Measurements from ENCODE around the gene EGLN1.
"Not testable (repeated sequence)": the region's sequence is repeated elsewhere in the genome, so short reads cannot be mapped to it uniquely, and the experiment has no call there.

The EGLN1 gene

GRCh38 chr1:231421971-231422797, at the start of gene EGLN1:
EGLN1 (minus strand) TSS chr1:231422287; CDS start chr1:231421888, 399 bp downstream.
- Mint-ChIP-seq H3K36me3 (peaks cover 3% of the 10 kb centered on the region), H3K27me3 (no peaks in the 10 kb centered on the region), H3K27ac (peak within 1 kb of the TSS; percentile 95), H3K4me1 (ENCODE audit: low read depth) (peaks cover 44% of the 10 kb centered on the region), H3K4me3 (peak within 1 kb of the TSS; percentile 94), H3K9me3 (ENCODE audit: low read depth) (no peaks in the 10 kb centered on the region)

GRCh38 chr1:231471500-231471899, 49.4 kb upstream of the EGLN1 start:
- H3K27me3 Mint-ChIP-seq, result peaks cover 25% of the 10 kb centered on the region
- not testable (repeated sequence) for H3K27ac Mint-ChIP-seq; H3K36me3 Mint-ChIP-seq; H3K4me1 Mint-ChIP-seq (ENCODE audit: low read depth); H3K4me3 Mint-ChIP-seq; H3K9me3 Mint-ChIP-seq (ENCODE audit: low read depth)

GRCh38 chr1:231471027-231471426, 48.9 kb upstream of the EGLN1 start:
- H3K4me1 Mint-ChIP-seq (ENCODE audit: low read depth); H3K27ac Mint-ChIP-seq; H3K4me3 Mint-ChIP-seq; H3K9me3 Mint-ChIP-seq (ENCODE audit: low read depth); H3K36me3 Mint-ChIP-seq: not testable (repeated sequence)
- peaks cover 27% of the 10 kb centered on the region for H3K27me3 Mint-ChIP-seq

GRCh38 chr1:231467986-231468385, 45.9 kb upstream of the EGLN1 start:
- Mint-ChIP-seq H3K9me3 (ENCODE audit: low read depth) (peaks cover 15% of the 10 kb centered on the region), H3K36me3 (peaks cover 6% of the 10 kb centered on the region), H3K4me3 (no peak overlapping the region), H3K27me3 (peaks cover 32% of the 10 kb centered on the region), H3K4me1 (ENCODE audit: low read depth) (peaks cover 14% of the 10 kb centered on the region), H3K27ac (no peak overlapping the region)

GRCh38 chr1:231465051-231465450, 43.0 kb upstream of the EGLN1 start:
- Mint-ChIP-seq H3K36me3 (peaks cover 6% of the 10 kb centered on the region), H3K4me1 (ENCODE audit: low read depth) (peaks cover 27% of the 10 kb centered on the region), H3K4me3 (no peak overlapping the region), H3K27me3 (peaks cover 46% of the 10 kb centered on the region), H3K27ac (no peak overlapping the region), H3K9me3 (ENCODE audit: low read depth) (peaks cover 20% of the 10 kb centered on the region)

- Mint-ChIP-seq H3K4me1 (ENCODE audit: low read depth) (peaks cover 32% of the 10 kb centered on the region), H3K27me3 (peaks cover 48% of the 10 kb centered on the region), H3K4me3 (no peak overlapping the region), H3K36me3 (peaks cover 6% of the 10 kb centered on the region), H3K9me3 (ENCODE audit: low read depth) (peaks cover 20% of the 10 kb centered on the region), H3K27ac (no peak overlapping the region)
Observed at GRCh38 chr1:231463541-231463940, 41.5 kb upstream of the EGLN1 start.

GRCh38 chr1:231460614-231461013, 38.5 kb upstream of the EGLN1 start:
- no peak overlapping the region for H3K4me3 Mint-ChIP-seq
- H3K9me3 Mint-ChIP-seq (ENCODE audit: low read depth), result peaks cover 19% of the 10 kb centered on the region
- H3K4me1 Mint-ChIP-seq (ENCODE audit: low read depth), result peaks cover 32% of the 10 kb centered on the region
- H3K36me3 Mint-ChIP-seq, result peaks cover 4% of the 10 kb centered on the region
- peaks cover 59% of the 10 kb centered on the region for H3K27me3 Mint-ChIP-seq
- H3K27ac Mint-ChIP-seq, result peak overlapping the region; percentile 8

- H3K9me3 Mint-ChIP-seq (ENCODE audit: low read depth), result peaks cover 13% of the 10 kb centered on the region
- not testable (repeated sequence) for H3K4me3 Mint-ChIP-seq, H3K27ac Mint-ChIP-seq, H3K36me3 Mint-ChIP-seq
- H3K27me3 Mint-ChIP-seq, result peaks cover 61% of the 10 kb centered on the region
- H3K4me1 Mint-ChIP-seq (ENCODE audit: low read depth), result peaks cover 22% of the 10 kb centered on the region
Observed at GRCh38 chr1:231459438-231459837, 37.4 kb upstream of the EGLN1 start.

- H3K27ac Mint-ChIP-seq; H3K36me3 Mint-ChIP-seq; H3K9me3 Mint-ChIP-seq (ENCODE audit: low read depth); H3K4me3 Mint-ChIP-seq: not testable (repeated sequence)
- Mint-ChIP-seq H3K4me1 (ENCODE audit: low read depth) (peaks cover 18% of the 10 kb centered on the region), H3K27me3 (peaks cover 54% of the 10 kb centered on the region)
Observed at GRCh38 chr1:231457956-231458355, 35.9 kb upstream of the EGLN1 start.

- not testable (repeated sequence) for H3K9me3 Mint-ChIP-seq (ENCODE audit: low read depth); H3K4me3 Mint-ChIP-seq; H3K36me3 Mint-ChIP-seq; H3K27ac Mint-ChIP-seq; H3K4me1 Mint-ChIP-seq (ENCODE audit: low read depth)
- peaks cover 41% of the 10 kb centered on the region for H3K27me3 Mint-ChIP-seq
Observed at GRCh38 chr1:231454133-231454532, 32.0 kb upstream of the EGLN1 start.

GRCh38 chr1:231446138-231446537, 24.1 kb upstream of the EGLN1 start:
- Mint-ChIP-seq H3K4me1 (ENCODE audit: low read depth) (no peaks in the 10 kb centered on the region), H3K4me3 (no peak overlapping the region), H3K36me3 (peaks cover 15% of the 10 kb centered on the region), H3K27ac (no peak overlapping the region), H3K27me3 (peaks cover 23% of the 10 kb centered on the region), H3K9me3 (ENCODE audit: low read depth) (peaks cover 14% of the 10 kb centered on the region)

GRCh38 chr1:231444059-231444458, 22.0 kb upstream of the EGLN1 start:
- H3K4me3 Mint-ChIP-seq, result no peak overlapping the region
- H3K4me1 Mint-ChIP-seq (ENCODE audit: low read depth), result no peaks in the 10 kb centered on the region
- no peak overlapping the region for H3K27ac Mint-ChIP-seq
- H3K36me3 Mint-ChIP-seq, result peaks cover 11% of the 10 kb centered on the region
- H3K27me3 Mint-ChIP-seq, result peaks cover 25% of the 10 kb centered on the region
- peaks cover 10% of the 10 kb centered on the region for H3K9me3 Mint-ChIP-seq (ENCODE audit: low read depth)

GRCh38 chr1:231443363-231443762, 21.3 kb upstream of the EGLN1 start:
- Mint-ChIP-seq H3K27me3 (peaks cover 25% of the 10 kb centered on the region), H3K36me3 (peaks cover 11% of the 10 kb centered on the region), H3K9me3 (ENCODE audit: low read depth) (peaks cover 10% of the 10 kb centered on the region), H3K27ac (no peak overlapping the region), H3K4me3 (no peak overlapping the region), H3K4me1 (ENCODE audit: low read depth) (no peaks in the 10 kb centered on the region)

GRCh38 chr1:231442735-231443134, 20.6 kb upstream of the EGLN1 start:
- Mint-ChIP-seq H3K9me3 (ENCODE audit: low read depth) (peaks cover 10% of the 10 kb centered on the region), H3K4me1 (ENCODE audit: low read depth) (no peaks in the 10 kb centered on the region), H3K27ac (no peak overlapping the region), H3K36me3 (peaks cover 11% of the 10 kb centered on the region), H3K27me3 (peaks cover 25% of the 10 kb centered on the region), H3K4me3 (no peak overlapping the region)

GRCh38 chr1:231432996-231433395, 10.9 kb upstream of the EGLN1 start:
- Mint-ChIP-seq H3K27ac (no peak overlapping the region), H3K4me1 (ENCODE audit: low read depth) (no peaks in the 10 kb centered on the region), H3K9me3 (ENCODE audit: low read depth) (no peaks in the 10 kb centered on the region), H3K36me3 (peaks cover 3% of the 10 kb centered on the region), H3K4me3 (no peak overlapping the region), H3K27me3 (peaks cover 15% of the 10 kb centered on the region)
